HL-60/S4 treated with retinoic acid at 250 ng/mL for 4 days and 3 days (cell line): Measurements from ENCODE around the gene TTC13.

Experiments used
- in situ Hi-C: fragments of 300-500 bp; cut with MboI; formaldehyde crosslinking; loops from 2 replicates; pipeline ENCODE4 v1.7.0; 2022; ENCODE audit warnings: low sequenced_read_pairs

TTC13 gene

DNA sequence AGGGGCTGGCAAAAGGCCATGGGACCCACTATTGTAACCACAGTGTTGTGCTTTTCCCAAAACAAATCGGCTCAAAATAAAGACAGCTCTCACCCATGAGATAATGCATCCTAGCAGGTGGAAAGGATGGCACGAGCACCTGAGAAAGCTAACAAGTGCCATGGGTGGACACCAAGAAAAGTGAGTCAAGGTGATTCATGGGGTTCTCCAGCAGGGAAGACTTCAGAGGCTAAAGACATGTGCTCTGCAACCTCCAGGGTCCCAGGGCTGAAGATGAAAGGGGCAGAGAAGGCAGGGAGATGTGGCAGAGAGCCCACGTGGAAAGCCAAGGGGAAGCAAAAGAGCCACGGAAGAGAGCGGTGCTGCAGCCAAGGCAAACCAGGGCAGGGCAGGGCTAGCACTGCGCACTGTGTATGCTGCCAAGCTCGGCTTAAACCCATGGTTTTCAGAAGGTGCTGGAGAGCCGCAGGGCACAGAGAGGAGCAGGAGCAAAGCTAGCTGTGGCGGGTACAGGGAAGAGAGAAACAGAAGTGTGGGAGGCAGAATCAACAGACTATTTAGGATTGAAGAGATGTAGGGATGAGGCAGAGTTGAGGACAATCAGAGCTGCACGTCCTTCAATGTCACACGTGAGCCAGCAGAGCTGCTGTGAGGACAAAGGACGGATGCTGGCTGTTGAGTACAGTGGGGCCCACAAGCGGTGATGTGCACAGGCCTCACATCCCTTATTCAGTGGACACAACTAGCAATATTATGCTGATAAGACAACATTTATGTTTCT lies 68.5 kb downstream of the TTC13 start:
- in situ Hi-C loops: no loop called here

DNA sequence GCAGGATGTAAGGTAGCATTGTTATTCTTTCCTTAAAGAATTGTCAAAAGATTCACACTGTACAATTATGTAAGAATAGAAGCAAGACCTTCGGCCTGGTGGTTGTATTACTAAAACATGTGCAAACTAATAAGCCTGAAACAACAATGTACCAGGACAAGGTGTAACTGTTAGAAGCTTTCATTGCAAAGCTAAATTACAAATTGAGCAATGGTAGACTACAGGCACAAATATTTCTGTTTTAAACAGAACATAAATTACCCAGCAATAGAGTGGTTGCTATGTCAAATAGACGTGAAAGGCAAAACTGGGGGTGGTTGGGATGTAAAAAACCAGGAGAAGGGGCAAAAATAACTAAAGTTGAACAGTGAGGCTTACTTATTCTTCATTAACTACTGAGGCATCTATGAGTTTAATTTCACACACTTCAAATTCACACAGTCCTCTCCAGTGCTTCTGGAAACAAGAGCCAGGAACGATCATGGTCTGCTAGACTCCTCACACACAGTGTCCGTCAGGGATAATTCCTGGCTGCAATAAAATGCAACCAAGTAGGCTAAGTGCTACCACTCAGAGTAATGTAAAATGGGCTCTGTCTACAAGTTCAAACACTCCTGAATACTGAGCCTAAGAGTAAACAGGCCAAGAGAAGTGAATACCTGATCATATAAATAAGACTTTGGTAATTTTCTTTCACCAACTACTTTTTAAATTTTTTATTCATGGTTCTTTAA lies 71.0 kb downstream of the TTC13 start:
- in situ Hi-C loops: no loop called here

DNA sequence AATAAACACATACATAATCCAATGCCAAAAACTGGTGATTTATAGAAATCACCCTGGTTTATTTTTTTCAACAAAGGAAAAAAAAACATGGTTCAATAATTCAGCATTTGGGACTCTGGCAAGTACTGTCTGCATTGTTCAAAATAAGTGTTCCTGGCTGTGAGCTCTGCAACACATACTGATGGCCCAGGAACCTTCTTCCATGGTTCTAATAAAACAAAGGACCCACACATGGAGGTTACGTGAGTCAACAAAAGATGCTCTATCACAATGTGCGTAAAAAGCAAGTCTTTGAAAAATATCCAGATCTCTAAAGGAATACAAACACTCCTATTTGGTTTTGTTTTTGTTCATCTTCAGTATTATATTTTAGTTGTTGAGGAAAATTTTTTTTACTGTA lies 72.4 kb downstream of the TTC13 start:
- in situ Hi-C loops: no loop called here

DNA sequence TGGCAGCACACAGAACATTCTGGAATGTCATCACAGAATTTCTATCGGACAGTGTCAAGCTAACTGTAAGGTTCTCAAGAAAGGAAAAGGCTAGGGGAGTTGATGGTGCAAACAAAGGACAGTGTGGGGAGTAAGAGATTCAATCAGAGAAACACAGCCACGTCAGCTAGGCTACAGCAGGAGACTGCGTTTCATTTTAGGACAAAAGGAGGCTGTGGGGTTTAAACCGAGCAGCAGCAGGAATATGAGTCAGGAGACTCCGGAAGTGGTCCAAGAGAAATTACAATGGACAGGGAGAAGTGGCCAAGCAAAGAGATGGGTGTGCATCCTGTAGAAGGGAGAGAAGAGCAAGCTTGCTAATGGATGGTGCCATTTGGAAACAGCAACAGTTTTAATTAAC lies 72.9 kb downstream of the TTC13 start:
- in situ Hi-C loops: no loop called here

DNA sequence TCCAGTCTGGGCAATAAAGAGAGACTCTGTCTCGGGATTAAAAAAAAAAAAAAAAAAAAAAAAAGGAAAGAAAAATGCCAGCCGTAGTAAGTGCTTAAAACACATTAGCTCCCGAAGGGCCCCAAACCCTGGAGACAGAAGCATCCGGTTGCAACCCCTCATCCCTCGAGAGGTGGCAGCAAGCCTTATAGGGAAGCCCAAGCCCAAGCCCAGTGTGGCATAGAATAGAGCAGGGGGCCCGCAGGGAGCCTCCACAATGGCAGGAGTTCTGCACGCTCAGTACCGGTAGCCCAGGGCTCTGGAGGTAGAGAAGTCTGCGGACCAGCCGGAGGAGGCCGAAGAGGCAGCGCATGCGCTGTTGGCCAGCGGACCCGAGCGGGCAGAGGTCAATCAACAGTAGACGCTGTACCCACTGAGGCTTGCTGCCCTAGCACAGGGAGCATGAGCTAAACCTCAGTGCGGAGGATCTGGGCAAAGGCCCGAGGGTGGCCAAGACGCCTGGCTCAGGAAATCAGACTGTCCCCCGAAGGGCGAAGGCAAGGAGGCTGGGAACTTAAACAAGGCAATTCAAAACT lies 76.2 kb downstream of the TTC13 start:
- in situ Hi-C loops: no loop called here

DNA sequence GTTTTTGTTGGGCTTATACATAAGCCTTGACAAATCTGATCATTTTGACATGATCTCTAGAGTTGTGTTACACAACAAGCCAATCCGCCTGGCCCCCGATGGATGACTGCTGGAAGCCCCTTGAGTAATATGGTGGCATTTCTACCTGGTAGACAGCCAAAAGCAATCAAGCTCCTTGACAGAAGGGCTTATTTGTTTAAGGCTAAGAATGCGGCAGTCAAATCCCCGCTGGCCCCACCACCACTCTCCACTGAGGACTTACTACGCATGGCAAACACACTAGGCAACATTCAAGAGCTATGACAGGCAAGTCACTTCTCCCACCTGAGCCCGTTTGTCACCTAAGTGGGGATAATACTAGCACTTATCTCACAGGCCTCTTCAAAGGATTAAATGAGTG lies 77.0 kb downstream of the TTC13 start:
- in situ Hi-C loops: no loop called here

DNA sequence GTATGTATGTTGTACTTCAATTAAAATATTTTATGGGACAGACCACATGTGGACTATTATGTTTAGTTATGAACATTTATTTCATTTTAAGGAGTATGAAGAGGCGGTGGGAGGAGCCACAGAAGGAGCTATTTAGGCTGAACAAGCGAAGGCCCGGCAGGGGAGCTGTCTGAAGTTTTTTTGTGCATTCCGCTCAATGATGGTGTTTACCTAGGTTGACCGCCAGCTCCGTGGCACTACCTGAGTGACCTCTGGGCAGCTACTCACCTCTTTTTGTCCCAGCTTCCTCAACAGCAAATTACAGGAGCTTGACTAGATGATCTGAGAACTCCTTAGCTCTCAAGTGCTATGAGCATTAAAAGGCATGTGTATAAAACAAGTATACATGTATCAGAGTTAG lies 77.7 kb downstream of the TTC13 start:
- in situ Hi-C loops: no loop called here

DNA sequence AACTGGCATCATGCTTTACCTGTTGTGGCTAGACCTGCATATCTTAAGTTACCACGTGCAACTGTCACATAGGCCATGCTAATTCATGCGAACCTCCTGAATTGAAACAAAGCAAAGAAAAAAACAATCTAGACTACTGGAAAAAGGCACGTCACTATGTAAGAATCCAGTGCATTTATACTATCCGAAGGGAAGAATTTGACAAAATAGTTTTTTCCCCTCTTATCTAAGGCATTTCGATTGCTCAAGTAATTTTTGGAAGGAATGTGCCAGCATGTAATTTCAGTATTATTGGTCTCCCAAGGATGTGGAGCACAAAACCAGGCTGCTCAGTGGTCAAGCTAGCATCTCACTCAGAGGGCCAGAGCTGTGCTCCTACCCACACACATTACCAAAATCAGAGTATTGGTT lies 78.8 kb downstream of the TTC13 start:
- in situ Hi-C loops: no loop called here

DNA sequence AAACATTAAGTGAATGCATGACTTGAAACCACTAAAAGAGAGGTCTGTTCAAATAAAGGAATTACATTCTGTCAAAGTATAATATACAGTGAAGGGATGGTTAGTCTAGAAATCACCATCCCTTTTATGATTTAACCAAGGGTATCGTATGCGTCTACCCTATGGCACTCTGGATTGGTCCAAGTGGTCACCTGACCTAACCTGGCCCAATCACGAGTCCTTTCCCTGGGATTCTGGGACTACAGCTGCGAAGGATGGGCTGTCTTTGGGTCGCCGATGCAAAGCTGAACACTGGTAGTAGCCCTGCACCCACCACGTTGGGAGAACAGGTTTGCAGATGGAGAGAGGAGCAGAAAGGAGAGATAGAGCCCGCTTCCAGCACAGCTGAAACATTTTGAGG lies 79.9 kb downstream of the TTC13 start:
- in situ Hi-C loops: no loop called here

DNA sequence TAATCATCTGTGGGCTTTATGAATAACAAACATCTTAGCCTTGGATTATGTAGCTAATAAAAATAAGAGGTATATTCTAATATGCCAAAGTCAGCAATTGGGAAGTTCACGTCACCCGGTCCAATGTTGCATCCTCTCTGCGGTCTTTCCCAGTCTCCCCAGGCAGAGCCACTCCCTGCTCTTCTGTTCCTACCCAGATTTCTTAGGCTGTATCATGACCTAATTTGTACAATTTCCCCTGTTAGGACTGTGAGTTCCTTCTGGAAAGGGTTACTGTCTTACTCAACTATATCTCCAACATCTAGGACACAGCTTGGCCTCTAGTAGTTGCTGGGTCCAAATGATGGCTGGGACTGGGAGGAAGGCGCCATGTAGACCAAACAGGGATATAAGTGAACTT lies 80.5 kb downstream of the TTC13 start:
- in situ Hi-C loops: no loop called here

DNA sequence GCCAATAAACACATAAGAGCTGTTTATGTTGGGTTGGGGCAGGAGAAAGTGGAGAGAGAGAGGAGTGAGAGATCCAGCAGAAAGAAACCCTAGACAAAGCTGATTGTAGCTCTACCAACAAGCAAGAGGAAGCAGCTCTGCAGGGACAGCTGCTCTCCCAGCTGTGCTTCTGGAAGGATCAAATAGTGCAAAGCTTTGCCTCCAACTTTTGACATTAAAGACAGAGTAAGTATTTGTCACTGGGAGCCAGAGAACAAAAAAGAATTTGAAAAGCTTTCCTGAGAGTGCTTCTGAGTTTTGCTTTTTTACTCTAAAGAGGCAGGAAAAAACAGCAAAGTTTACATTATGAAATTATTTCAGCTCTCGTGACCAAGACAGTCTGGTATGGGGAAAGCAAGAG lies 81.9 kb downstream of the TTC13 start:
- in situ Hi-C loops: no loop called here

DNA sequence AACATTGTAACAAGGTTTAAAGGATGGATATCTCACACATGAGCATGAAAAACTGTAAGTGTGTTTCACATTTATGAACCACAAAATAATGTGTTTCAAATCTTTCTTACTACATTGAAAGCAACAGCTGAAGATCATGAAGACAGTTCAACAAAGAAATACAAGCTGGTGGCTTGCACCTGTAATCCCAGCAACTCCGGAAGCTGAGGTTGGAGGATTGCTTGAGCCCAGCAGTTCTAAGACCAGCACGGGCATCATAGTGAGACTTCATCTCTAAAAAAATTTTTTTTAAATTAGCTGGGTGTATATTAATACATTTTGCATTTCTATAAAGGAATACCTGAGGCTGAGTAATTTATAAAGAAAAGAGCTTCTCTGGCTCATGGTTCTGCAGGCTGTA lies 83.2 kb downstream of the TTC13 start:
- in situ Hi-C loops: no loop called here

DNA sequence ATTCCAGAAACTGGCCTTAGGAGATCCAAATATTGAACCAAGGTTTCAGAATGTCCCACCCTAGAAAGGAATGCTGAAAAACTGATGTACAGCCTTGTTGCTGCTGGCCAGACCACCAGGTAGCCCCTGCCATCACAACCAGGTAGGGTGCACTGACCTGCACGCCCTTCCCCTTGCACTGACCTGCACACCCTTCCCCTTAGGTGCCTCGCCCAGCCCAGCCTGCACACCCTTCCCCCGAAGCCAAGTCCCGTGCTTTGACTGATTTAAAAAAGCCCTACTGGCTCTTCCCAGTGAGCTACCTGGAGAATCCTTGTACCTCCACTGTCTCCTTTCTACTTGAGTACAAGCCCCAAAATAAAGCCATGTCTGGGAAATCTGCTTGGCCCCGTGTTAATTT lies 84.0 kb downstream of the TTC13 start:
- in situ Hi-C loops: no loop called here

DNA sequence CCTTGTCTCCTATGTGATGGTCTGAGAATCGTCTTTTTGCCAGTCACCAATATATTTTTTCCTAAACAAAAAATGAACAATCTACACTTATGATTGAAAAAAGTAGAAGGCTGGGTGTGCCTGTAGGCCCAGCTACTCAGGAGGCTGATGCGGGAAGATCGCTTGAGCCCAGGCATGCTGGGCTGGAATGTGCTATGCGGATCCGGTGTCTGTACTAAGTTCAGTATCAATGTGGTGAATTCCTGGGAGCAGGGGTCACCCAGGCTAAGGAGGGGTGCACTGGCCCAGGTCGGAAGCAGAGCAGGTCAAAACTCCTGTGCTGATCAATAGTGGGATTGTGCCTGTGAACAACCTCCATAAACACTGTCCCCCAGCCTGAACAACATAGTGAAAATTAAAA lies 84.6 kb downstream of the TTC13 start:
- in situ Hi-C loops: no loop called here

DNA sequence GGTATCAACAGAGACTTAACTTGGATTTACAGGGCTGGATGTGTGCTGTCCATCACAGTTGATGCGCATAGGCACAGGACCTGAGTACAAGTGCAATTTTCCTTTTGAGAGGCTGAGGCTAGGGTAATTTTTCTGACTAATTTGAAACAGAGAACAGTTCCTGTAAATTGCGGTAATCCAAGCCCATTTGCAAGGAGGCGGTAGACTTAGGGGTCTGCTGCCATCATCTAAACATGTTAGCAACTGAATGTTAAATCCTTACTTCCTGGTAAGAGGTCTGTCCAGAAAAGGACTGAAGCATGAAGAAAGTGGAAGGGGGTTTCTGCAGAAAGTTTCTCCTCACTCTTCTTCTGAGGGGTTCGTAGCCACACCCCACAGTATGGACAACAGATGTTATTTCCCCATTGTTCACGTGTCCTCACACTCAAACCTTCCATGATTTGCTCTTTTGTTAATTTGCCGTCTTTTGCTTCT lies 86.6 kb downstream of the TTC13 start:
- in situ Hi-C loops: no loop called here

DNA sequence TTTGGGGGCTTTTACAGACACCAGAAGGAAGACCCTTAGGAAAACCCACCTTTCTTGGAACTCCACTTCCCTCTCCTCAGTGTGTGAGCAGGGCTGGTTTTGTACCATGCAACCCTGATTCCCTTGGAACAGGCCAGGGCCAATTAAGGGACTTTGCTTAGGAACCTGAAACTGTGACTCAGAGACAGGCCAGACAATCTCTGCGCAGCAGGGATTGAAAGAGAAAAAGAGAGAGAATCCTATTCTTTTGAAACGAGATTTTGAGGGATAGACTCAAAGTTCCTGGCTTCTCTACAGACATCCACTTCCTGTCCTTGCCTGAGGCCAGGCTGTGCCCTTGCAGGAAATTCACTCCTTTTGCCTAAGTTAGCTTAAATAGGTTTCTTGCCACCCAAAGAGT lies 87.2 kb downstream of the TTC13 start:
- in situ Hi-C loops: no loop called here

DNA sequence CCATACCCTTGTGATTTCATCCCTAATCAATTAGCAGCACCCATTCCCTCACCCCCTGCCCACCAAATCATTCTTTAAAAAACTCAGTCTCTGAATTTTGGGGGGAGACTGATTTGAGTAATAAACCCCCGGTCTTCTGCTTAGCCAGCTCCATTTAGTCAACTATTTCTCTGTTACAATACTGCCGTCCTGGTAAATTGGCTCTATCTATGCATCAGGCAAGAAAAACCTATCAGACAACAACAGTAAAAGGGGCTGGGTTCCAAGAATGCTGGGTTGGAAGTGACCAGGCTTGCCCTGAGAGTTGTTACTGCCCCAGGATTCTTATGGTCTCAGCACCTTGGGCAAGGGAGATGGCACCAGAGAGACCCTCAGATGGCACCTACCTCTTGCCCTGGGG lies 94.0 kb downstream of the TTC13 start:
- in situ Hi-C loops: no loop called here

DNA sequence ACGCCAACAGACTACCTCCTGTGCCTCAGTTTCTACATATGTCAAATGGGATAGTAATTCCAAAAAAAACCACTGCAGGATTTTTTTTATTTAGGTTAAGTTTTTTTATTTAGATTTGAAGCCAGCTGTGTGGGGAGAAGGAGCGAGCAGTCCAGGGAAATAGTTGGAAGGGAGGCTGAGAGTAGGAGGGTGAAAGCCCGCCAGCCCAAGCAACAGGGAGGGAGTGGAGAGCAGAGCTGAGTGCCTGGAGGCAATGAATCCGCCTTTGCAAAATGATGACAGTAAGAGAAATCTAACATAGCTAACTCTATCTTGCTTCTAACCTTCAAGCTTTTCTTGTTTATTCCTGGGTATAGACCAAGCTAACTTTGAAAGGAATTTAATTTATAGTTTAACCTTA lies 94.7 kb downstream of the TTC13 start:
- in situ Hi-C loops: no loop called here

DNA sequence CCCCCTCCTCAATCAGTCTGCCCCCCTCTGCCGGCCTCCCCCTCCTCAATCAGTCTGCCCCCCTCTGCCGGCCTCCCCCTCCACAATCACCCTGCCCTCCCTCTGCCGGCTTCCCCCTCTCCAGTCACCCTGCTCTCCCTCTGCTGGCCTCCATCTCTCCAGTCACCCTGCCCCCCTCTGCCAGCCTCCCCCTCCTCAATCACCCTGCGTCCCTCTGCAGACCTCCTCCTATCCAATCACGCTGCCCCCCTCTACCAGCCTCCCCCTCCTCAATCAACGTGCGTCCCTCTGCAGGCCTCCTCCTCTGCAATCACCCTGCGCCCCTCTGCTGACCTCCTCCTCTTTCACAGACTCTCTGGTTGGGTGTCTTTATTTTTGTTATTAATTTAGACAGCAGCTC lies 98.9 kb downstream of the TTC13 start:
- in situ Hi-C loops: no loop called here

DNA sequence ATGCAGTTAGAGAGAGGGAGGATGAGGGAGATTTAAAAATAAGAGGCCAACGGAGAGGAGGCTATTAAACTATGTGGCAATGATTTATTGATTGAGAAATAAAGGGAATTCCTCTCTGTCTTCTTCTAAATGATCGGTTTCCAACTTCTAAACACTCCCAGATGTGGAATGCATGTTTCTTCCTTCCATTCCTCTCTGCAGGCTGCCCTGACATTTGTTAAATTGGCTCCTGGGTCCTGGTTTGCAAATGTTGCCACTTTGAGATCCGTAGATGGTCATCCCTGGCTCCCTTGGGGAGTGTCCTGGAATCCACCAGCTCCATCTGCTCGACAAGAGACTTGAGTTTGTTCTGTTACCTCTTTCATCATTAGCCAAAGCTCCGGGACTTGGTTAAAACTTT lies 100.1 kb downstream of the TTC13 start:
- in situ Hi-C loops: no loop called here

DNA sequence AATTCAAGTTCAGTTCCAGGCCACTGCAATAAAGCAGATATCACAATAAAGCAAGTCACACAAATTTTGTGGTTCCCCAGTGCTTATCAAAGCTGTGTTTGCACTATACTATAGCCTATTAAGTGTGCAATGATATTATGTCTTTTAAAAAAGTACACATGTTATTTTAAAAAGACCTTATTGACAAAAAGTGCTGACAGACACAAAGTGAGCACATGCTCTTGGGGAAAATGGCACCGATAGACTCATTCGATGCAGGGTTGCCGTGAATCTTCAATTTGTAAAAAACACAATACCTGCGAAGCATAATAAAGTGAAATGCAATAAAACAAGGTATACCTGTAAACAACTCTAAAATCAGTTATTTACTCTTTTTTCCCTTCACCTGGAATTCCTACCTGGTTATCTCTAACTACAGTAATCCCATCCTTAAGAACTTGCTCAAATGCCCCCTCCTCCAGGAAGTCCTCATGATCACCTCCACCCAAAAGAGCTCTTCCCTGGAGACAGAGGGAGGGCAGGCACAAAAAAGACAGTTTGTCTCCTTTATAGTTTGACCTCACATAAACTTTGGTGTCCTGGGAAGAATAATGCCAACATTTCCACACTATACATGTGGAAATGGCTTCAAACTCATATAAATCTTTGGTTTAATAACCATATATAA lies 100.6 kb downstream of the TTC13 start:
- in situ Hi-C loops: no loop called here
